IPS-20b (cell line): ENCODE measurements around the gene PTPRK.

ENCODE experiments used
- H3K27ac ChIP-seq: one replicate; pipeline ENCODE4 v1.5.1; 2013; ENCODE audit warnings: low read length
- H3K27me3 ChIP-seq: 2 replicates; pipeline ENCODE4 v1.6.1; 2013; ENCODE audit warnings: mild to moderate bottlenecking, low read length, inconsistent platforms; ENCODE audit not compliant: insufficient read depth
- H3K36me3 ChIP-seq: 2 replicates; pipeline ENCODE4 v1.6.1; 2013; ENCODE audit warnings: low read depth, mild to moderate bottlenecking, inconsistent platforms, low read length, moderate library complexity; ENCODE audit not compliant: insufficient read depth
- H3K4me1 ChIP-seq: 2 replicates; pipeline ENCODE4 v1.6.1; 2013; ENCODE audit warnings: mild to moderate bottlenecking, control low read depth, inconsistent platforms, low read length, moderate library complexity; ENCODE audit not compliant: insufficient read depth
- H3K4me3 ChIP-seq: 2 replicates; pipeline ENCODE4 v1.5.1; 2013; ENCODE audit warnings: mild to moderate bottlenecking, low read length, inconsistent platforms
- H3K9ac ChIP-seq: 2 replicates; pipeline ENCODE4 v1.6.1; 2013; ENCODE audit warnings: low read depth, mild to moderate bottlenecking, inconsistent platforms, low read length, moderate library complexity
- H3K9me3 ChIP-seq: 2 replicates; pipeline ENCODE4 v1.6.1; 2013; ENCODE audit warnings: mild to moderate bottlenecking, low read depth, low read length, inconsistent platforms; ENCODE audit not compliant: insufficient read depth

Gene PTPRK

GRCh38 chr6:128230267-128230989 is 290.0 kb downstream of the PTPRK start:
- no peaks in the 10 kb centered on the region for H3K4me1 ChIP-seq
- no peaks in the 10 kb centered on the region for H3K9me3 ChIP-seq
- H3K36me3 ChIP-seq, result no peaks in the 10 kb centered on the region
- no peak overlapping the region for H3K9ac ChIP-seq
- H3K27ac ChIP-seq, result no peak overlapping the region
- H3K4me3 ChIP-seq, result no peak overlapping the region
- H3K27me3 ChIP-seq, result no peaks in the 10 kb centered on the region

- Histone ChIP-seq H3K4me1 (no peaks in the 10 kb centered on the region), H3K4me3 (no peak overlapping the region), H3K9me3 (no peaks in the 10 kb centered on the region), H3K27me3 (no peaks in the 10 kb centered on the region), H3K36me3 (no peaks in the 10 kb centered on the region), H3K27ac (no peak overlapping the region), H3K9ac (no peak overlapping the region)
These were observed 294.8 kb downstream of the PTPRK start for GRCh38 chr6:128225612-128226011.

- Histone ChIP-seq H3K27ac (no peak overlapping the region), H3K27me3 (no peaks in the 10 kb centered on the region), H3K4me3 (no peak overlapping the region), H3K9me3 (no peaks in the 10 kb centered on the region), H3K9ac (no peak overlapping the region), H3K4me1 (no peaks in the 10 kb centered on the region), H3K36me3 (peaks cover 13% of the 10 kb centered on the region)
These were observed 303.5 kb downstream of the PTPRK start for GRCh38 chr6:128216917-128217316.

GRCh38 chr6:128209771-128210170 is 310.6 kb downstream of the PTPRK start:
- H3K27me3 ChIP-seq, result no peaks in the 10 kb centered on the region
- H3K27ac ChIP-seq, result no peak overlapping the region
- no peaks in the 10 kb centered on the region for H3K36me3 ChIP-seq
- no peak overlapping the region for H3K9ac ChIP-seq
- H3K4me3 ChIP-seq, result no peak overlapping the region
- H3K9me3 ChIP-seq, result no peaks in the 10 kb centered on the region
- H3K4me1 ChIP-seq, result no peaks in the 10 kb centered on the region

GRCh38 chr6:128208851-128209580 is 311.4 kb downstream of the PTPRK start:
- Histone ChIP-seq H3K27ac (no peak overlapping the region), H3K36me3 (no peaks in the 10 kb centered on the region), H3K4me3 (no peak overlapping the region), H3K4me1 (no peaks in the 10 kb centered on the region), H3K9ac (no peak overlapping the region), H3K9me3 (no peaks in the 10 kb centered on the region), H3K27me3 (no peaks in the 10 kb centered on the region)

- Histone ChIP-seq H3K9ac (no peak overlapping the region), H3K27me3 (no peaks in the 10 kb centered on the region), H3K9me3 (no peaks in the 10 kb centered on the region), H3K4me1 (no peaks in the 10 kb centered on the region), H3K4me3 (no peak overlapping the region), H3K27ac (no peak overlapping the region), H3K36me3 (no peaks in the 10 kb centered on the region)
These were observed 312.3 kb downstream of the PTPRK start for GRCh38 chr6:128208078-128208477.

- Histone ChIP-seq H3K4me1 (no peaks in the 10 kb centered on the region), H3K36me3 (no peaks in the 10 kb centered on the region), H3K27ac (no peak overlapping the region), H3K9ac (no peak overlapping the region), H3K9me3 (no peaks in the 10 kb centered on the region), H3K4me3 (no peak overlapping the region), H3K27me3 (no peaks in the 10 kb centered on the region)
These were observed 313.6 kb downstream of the PTPRK start for GRCh38 chr6:128206610-128207426.

- H3K36me3 ChIP-seq, result no peaks in the 10 kb centered on the region
- no peaks in the 10 kb centered on the region for H3K9me3 ChIP-seq
- no peak overlapping the region for H3K27ac ChIP-seq
- H3K4me3 ChIP-seq, result no peak overlapping the region
- no peaks in the 10 kb centered on the region for H3K4me1 ChIP-seq
- no peak overlapping the region for H3K9ac ChIP-seq
- H3K27me3 ChIP-seq, result no peaks in the 10 kb centered on the region
These were observed 315.8 kb downstream of the PTPRK start for GRCh38 chr6:128204616-128205015.

- no peaks in the 10 kb centered on the region for H3K4me1 ChIP-seq
- H3K36me3 ChIP-seq, result no peaks in the 10 kb centered on the region
- no peak overlapping the region for H3K9ac ChIP-seq
- H3K27ac ChIP-seq, result no peak overlapping the region
- no peaks in the 10 kb centered on the region for H3K27me3 ChIP-seq
- no peak overlapping the region for H3K4me3 ChIP-seq
- H3K9me3 ChIP-seq, result no peaks in the 10 kb centered on the region
These were observed 318.1 kb downstream of the PTPRK start for GRCh38 chr6:128202169-128202765.

GRCh38 chr6:128200789-128201188 is 319.6 kb downstream of the PTPRK start:
- no peaks in the 10 kb centered on the region for H3K36me3 ChIP-seq
- no peaks in the 10 kb centered on the region for H3K27me3 ChIP-seq
- no peak overlapping the region for H3K27ac ChIP-seq
- no peak overlapping the region for H3K9ac ChIP-seq
- no peaks in the 10 kb centered on the region for H3K4me1 ChIP-seq
- H3K4me3 ChIP-seq, result no peak overlapping the region
- H3K9me3 ChIP-seq, result no peaks in the 10 kb centered on the region

- no peak overlapping the region for H3K9ac ChIP-seq
- no peaks in the 10 kb centered on the region for H3K9me3 ChIP-seq
- no peaks in the 10 kb centered on the region for H3K27me3 ChIP-seq
- no peak overlapping the region for H3K4me3 ChIP-seq
- H3K36me3 ChIP-seq, result no peaks in the 10 kb centered on the region
- H3K27ac ChIP-seq, result no peak overlapping the region
- H3K4me1 ChIP-seq, result no peaks in the 10 kb centered on the region
These were observed 320.9 kb downstream of the PTPRK start for GRCh38 chr6:128199461-128199860.
